Kidney epithelial cell (primary cell): Measurements from ENCODE around the gene OSBPL2. TPM values are rescaled to one million over a fixed set of nuclear protein-coding genes. Genes with fewer than 3 reads are reported as not detected.

Experiments
- DNase-seq: peaks from one replicate; pipeline ENCODE4 v3.0.0-alpha.2; 2010; ENCODE audit warnings: low read depth
- H3K27me3 ChIP-seq: 2 replicates; pipeline ENCODE4 v1.6.0; 2011; ENCODE audit warnings: low read length; ENCODE audit not compliant: control insufficient read depth, insufficient read depth
- H3K36me3 ChIP-seq: 2 replicates; pipeline ENCODE4 v1.5.1; 2011; ENCODE audit warnings: low read length; ENCODE audit not compliant: control insufficient read depth, insufficient read depth
- H3K4me3 ChIP-seq: 2 replicates; pipeline ENCODE4 v1.5.1; 2011; ENCODE audit warnings: low read depth, mild to moderate bottlenecking, control low read depth, low read length
- total RNA-seq: library from RNA; depleted of rRNA; stranded (reverse); fragments of >200 nt; gene quantifications from 2 replicates; pipeline ENCODE4 v1.2.3, GENCODE V29; 2015
- TF ChIP-seq, protein P1 (sequence below): IDR thresholded peaks from 2 replicates; pipeline ENCODE4 v1.5.1; 2011; ENCODE audit warnings: mild to moderate bottlenecking, moderate library complexity, low read length, control low read depth, inconsistent platforms; ENCODE audit not compliant: insufficient read depth, poor library complexity, severe bottlenecking

The OSBPL2 gene
- total RNA-seq, 1 donor from 2014 or later, result 26.5 TPM

DNA sequence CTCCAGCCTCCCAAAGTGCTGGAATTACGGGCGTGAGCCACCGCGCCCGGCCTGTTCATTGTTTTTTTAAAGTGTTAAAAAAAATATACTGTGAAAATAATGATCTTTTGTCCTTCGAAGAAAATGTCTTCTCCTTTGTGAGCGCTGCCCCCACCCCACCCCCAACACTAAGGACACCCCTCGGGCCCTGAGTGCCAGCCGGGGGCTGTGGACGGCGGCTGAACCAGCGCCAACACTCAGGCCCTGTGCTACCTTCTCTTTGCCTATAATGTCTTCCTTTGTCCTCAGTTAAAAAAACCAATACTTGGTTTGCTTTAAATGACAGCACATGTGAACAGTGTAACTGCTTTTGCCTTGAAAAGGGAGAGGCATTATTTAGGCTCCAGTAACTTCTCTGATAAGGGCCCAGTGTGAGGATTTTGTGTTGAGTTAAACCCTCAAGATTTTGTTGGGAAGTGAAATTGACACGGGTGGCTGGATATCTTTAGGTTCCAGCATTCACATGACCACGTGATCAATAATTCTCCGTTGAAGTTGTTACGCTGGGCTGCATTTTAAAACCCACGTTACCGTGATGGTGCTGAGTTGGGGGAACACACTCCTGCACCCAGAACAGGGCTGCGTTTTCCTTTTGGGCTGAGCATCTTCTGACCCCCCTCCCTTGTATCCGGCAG, 54.9 kb downstream of the OSBPL2 start:
- H3K4me3 ChIP-seq, result no peak overlapping the region
- DNase-seq, result no peak
- H3K27me3 ChIP-seq, result no peaks in the 10 kb centered on the region
- TF ChIP-seq, protein P1, sequence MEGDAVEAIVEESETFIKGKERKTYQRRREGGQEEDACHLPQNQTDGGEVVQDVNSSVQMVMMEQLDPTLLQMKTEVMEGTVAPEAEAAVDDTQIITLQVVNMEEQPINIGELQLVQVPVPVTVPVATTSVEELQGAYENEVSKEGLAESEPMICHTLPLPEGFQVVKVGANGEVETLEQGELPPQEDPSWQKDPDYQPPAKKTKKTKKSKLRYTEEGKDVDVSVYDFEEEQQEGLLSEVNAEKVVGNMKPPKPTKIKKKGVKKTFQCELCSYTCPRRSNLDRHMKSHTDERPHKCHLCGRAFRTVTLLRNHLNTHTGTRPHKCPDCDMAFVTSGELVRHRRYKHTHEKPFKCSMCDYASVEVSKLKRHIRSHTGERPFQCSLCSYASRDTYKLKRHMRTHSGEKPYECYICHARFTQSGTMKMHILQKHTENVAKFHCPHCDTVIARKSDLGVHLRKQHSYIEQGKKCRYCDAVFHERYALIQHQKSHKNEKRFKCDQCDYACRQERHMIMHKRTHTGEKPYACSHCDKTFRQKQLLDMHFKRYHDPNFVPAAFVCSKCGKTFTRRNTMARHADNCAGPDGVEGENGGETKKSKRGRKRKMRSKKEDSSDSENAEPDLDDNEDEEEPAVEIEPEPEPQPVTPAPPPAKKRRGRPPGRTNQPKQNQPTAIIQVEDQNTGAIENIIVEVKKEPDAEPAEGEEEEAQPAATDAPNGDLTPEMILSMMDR, result no peak
- peaks cover 2% of the 10 kb centered on the region for H3K36me3 ChIP-seq

- TF ChIP-seq, protein P1, result no peak
- Histone ChIP-seq H3K36me3 (peaks cover 2% of the 10 kb centered on the region), H3K27me3 (no peaks in the 10 kb centered on the region), H3K4me3 (no peak overlapping the region)
- DNase-seq, result no peak
Measured at GRCh38 chr20:62293946-62294345, 55.6 kb downstream of the OSBPL2 start.

GRCh38 chr20:62294516-62294915, 56.2 kb downstream of the OSBPL2 start:
- no peaks in the 10 kb centered on the region for H3K36me3 ChIP-seq
- no peaks in the 10 kb centered on the region for H3K27me3 ChIP-seq
- DNase-seq, result no peak
- TF ChIP-seq, protein P1, result no peak
- H3K4me3 ChIP-seq, result no peak overlapping the region

DNA sequence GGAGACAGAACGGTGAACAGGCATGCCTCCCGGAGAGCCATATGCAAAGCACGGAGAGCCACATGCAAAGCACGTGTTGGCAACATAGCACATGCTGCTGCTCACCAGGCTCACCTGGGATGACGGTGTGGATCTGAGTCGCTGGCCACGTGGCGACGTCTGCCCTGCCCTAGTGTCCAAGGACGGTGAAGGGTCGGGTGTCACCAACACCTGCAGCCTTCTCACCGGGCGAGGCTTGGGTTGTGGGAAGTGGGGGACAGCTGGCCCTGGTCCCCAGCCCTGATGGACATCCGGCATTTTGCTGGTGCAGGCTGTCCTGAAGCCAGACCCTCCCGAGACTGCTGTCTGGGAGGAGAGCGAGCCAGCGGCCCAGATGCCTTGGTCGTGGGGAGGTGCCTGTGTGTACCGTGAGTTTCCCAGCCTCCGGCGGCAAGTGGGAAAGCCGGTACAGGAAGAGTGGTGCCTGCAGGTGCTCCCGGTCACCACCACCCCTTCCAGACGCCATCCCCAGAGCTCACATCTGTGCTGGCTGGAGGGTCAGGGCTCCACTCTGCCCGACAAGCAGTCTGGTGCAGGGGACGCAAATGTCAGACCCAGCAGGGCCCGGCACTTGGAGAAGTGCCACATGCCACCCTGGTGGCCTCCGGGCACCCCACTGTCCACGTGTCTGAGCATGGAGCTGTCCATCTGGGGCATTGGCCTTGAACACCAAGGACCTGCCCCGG, 58.6 kb downstream of the OSBPL2 start:
- H3K4me3 ChIP-seq, result no peak overlapping the region
- no peaks in the 10 kb centered on the region for H3K27me3 ChIP-seq
- TF ChIP-seq, protein P1, result no peak
- no peaks in the 10 kb centered on the region for H3K36me3 ChIP-seq
- DNase-seq, result no peak

DNA sequence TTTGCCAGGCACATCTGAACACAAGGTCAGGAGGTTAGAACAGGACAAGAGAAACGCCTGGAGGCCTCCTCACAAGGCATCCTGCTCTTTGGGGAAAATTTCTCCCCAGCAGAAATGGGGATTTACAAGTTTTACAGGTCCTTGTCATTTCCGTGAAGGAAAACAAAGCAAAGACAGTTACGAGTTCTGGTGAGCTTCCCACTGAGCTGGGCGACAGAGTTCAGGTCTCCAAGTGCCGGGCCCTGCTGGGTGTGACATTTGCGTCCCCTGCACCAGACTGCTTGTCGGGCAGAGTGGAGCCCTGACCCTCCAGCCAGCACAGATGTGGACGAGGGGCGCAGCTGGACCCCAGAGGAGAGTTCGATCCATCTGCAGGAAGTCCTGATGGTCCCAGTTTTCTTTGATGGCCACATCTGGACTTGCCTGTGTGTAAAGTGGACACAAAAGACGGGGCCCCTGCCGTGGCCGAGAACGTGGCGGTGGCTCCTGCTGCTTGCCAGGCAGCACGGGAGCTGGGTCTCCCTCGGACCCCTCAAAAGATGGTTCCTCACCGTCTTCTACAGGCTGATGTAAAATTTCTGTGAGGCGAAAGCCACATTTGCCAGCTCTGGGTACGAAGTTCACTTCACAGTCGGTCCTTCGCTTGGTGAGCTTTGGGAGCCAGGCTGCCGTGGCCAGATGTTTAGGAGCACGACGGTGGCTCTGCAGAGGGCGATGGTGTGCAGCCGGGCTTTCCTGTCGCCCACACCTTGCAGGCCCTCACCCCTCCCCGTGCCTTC, 59.3 kb downstream of the OSBPL2 start:
- Histone ChIP-seq H3K4me3 (no peak overlapping the region), H3K36me3 (no peaks in the 10 kb centered on the region), H3K27me3 (no peaks in the 10 kb centered on the region)
- TF ChIP-seq, protein P1, result no peak
- DNase-seq, result no peak
